Measurements from ENCODE around the gene FGFBP2.

Gene FGFBP2

GRCh38 chr4:15963001-15963451 lies at the start of gene FGFBP2:
Gene FGFBP2, minus strand, starts transcription at chr4:15963175. Its CDS starts 46 bp downstream, at chr4:15963129.
- DNase-seq = peak; percentile 75

GRCh38 chr4:16011173-16011572 lies 48.2 kb upstream of the FGFBP2 start:
- DNase-seq = no peak

- DNase-seq = no peak
Observed at GRCh38 chr4:16009153-16009552, 46.2 kb upstream of the FGFBP2 start.

- no peak for DNase-seq
Observed at GRCh38 chr4:16007471-16008095, 44.6 kb upstream of the FGFBP2 start.

- DNase-seq = no peak
Observed at GRCh38 chr4:16006771-16007446, 43.9 kb upstream of the FGFBP2 start.

- DNase-seq = no peak
Observed at GRCh38 chr4:16005676-16006075, 42.7 kb upstream of the FGFBP2 start.

GRCh38 chr4:16001484-16001858 lies 38.5 kb upstream of the FGFBP2 start:
- DNase-seq = peak; percentile 75

- no peak for DNase-seq
Observed at GRCh38 chr4:16000708-16001483, 37.9 kb upstream of the FGFBP2 start.

- no peak for DNase-seq
Observed at GRCh38 chr4:15996773-15997172, 33.8 kb upstream of the FGFBP2 start.

- no peak for DNase-seq
Observed at GRCh38 chr4:15995826-15996225, 32.9 kb upstream of the FGFBP2 start.

GRCh38 chr4:15992167-15992485 lies 29.2 kb upstream of the FGFBP2 start:
- DNase-seq = no peak

- DNase-seq = no peak
Observed at GRCh38 chr4:15990570-15991285, 27.8 kb upstream of the FGFBP2 start.

GRCh38 chr4:15989424-15989823 lies 26.4 kb upstream of the FGFBP2 start:
- no peak for DNase-seq

- no peak for DNase-seq
Observed at GRCh38 chr4:15988222-15988621, 25.2 kb upstream of the FGFBP2 start.

GRCh38 chr4:15986907-15987306 lies 23.9 kb upstream of the FGFBP2 start:
- DNase-seq = no peak

GRCh38 chr4:15983610-15984009 lies 20.6 kb upstream of the FGFBP2 start:
- DNase-seq = no peak

GRCh38 chr4:15982842-15983524 lies 20.0 kb upstream of the FGFBP2 start:
- no peak for DNase-seq

GRCh38 chr4:15976456-15977447 lies 13.8 kb upstream of the FGFBP2 start:
- no peak for DNase-seq

GRCh38 chr4:15971068-15971801 lies 8.3 kb upstream of the FGFBP2 start:
- no peak for DNase-seq

- DNase-seq = no peak
Observed at GRCh38 chr4:15968551-15969300, 5.8 kb upstream of the FGFBP2 start.

All from right forelimb (tissue), 1 donor.